ENCODE data around the gene SELENON.

SELENON gene

GRCh38 chr1:25809929-25810328, 9.9 kb downstream of the SELENON start:
- no peak for DNase-seq (ENCODE audit: low spot score)

- no peak for DNase-seq (ENCODE audit: low spot score)
Measured at GRCh38 chr1:25810341-25811299, 10.6 kb downstream of the SELENON start.

GRCh38 chr1:25811384-25812082, 11.5 kb downstream of the SELENON start:
- DNase-seq (ENCODE audit: low spot score): no peak

DNA sequence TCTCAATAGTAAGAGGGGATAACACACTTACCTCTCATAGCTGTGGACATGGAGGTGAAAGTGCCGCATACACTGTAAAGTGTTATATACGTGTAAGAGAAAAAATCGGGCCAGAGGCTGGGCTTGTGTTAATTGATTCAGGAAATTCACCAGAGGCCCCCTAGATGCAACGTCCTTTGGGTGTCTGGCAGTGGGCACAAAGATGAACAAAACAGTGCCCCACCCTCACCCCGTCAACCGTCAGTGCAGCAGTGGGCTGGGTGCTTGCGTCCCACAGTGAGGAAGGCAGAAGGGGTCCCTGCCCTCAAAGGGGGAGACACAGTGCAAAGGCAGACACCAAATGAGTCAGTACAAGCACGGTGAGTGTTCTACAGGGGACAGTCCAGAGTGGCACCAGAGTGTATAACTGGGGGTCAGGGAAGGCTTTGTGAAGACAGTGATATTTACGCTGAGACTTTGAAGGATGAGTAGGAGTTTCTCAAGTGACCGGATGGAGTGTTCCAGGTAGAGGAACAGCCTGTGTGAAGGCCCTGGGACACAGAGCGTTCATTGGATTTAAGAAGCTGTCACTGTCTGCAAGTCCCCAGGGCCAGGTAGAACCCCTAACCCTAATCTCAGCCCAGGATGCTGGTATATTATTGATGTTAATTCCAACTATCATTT, 13.2 kb downstream of the SELENON start:
- DNase-seq (ENCODE audit: low spot score): no peak

DNA sequence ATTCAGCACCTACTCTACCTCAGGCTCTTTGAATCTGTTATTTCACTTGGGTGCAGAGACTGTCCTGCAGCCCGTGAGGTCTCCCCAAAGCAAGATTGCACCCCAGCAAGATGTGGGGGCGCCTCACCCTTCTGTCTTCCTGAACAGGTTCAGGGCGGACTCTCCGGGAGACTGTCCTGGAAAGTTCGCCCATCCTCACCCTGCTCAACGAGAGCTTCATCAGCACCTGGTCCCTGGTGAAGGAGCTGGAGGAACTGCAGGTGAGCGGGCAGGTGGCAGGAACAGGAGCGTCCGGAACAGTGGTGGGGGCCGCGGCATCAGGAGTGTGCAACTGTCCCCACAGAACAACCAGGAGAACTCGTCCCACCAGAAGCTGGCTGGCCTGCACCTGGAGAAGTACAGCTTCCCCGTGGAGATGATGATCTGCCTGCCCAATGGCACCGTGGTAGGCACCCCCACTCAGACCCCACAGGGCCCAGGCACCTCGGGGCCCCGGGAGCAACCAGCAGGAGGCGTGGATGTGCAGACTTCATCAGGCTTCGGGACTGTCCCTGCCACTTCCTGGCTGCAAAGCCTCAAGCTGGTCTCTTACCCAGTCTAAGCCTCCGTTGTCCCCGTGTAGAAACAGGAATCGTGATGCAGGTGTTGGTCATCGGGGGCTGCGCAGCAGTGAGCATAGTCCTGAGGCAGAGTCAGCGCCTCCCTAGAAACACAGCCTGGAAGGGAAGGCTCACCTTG, 13.9 kb downstream of the SELENON start:
- DNase-seq (ENCODE audit: low spot score): no peak

- no peak for DNase-seq (ENCODE audit: low spot score)
Measured at GRCh38 chr1:25814549-25815087, 14.6 kb downstream of the SELENON start.

DNA sequence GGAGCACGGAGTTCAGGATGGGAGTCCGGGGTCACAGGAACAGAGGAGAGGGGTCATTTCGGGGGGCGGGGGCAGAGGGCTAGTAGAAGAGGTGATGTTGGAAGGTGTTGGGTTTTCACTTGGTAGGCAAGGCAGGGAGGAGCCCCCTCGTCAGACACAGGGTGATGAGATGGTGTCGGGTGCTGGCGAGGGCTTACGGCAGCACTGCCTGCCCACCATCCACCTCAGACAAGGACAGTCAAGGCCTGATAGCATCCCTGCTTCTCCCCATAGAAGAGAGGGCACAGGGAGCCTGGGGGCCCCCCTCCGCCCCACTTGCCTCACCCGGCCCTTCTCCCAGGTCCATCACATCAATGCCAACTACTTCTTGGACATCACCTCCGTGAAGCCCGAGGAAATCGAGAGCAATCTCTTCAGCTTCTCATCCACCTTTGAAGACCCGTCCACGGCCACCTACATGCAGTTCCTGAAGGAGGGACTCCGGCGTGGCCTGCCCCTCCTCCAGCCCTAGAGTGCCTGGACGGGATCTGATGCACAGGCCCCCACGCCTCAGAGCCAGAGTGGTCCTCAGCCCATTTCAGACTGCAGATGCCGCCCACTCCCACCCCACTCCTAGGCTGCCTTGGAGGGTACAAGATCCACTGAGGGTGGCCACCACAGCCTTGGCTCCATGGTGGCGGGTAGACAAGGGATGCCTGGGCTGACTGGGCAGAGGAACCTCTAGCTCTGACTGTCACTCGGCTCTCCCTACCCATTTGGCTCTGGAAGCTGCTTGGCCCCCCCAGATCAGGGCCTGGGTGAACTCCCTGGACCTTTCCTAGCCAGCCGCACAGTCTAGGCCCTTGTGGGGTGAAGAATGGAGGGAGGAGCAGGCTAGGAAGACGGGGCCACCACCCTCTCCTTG, 15.5 kb downstream of the SELENON start:
- no peak for DNase-seq (ENCODE audit: low spot score)

DNA sequence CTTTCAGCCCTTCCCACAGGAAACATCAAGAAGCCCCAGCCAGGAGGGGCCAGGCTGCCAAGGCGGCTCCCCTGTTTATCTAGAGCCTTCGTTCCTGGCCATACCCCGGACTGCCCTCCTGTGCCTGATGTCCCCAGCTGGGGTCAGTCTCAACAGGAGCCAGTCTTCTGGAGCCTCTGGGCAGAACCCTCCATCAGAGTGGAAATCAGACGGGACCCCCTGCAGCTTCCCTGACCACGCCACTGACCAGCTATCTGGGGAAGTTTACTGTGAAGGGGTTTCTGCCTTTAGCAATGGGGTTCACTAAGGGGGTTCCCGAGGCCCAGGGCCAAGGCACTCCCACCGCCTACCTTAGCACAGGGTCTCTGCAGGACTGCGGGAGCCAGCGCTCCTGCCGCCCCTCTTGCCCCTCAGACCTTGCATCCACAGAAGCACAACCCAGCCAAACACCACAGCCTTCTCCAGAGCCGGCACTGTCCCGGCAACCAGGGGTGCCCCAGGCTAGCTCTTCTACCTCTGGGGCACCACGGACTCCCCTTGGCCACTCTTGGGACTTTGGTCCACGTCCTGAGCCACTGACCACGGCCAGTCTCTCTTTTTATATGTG, 16.2 kb downstream of the SELENON start:
- DNase-seq (ENCODE audit: low spot score): no peak

GRCh38 chr1:25817840-25818501, 18.0 kb downstream of the SELENON start:
- DNase-seq (ENCODE audit: low spot score): no peak

DNA sequence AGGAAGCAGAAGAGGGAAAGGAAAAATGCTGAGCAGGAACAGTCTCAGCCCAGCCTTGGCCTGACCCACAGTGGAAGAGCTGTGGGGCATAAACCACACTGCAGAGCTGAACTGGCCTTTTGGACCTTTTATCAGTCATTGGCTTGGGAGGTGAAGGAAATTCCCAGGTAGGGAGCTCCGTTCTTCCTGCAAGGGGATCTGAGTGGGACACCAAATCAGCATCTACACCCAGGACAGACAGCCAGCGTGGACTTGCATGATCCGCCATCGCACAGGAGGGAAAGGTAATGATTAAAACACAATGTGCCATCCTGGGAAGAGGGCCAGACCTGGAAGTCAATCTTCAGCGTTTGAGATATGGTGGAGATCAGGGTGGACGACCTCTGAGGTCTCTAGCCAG, 18.6 kb downstream of the SELENON start:
- no peak for DNase-seq (ENCODE audit: low spot score)

GRCh38 chr1:25819491-25820246, 19.7 kb downstream of the SELENON start, which contains the start of gene MTFR1L:
Gene MTFR1L (plus strand): TSS chr1:25819954. CDS start chr1:25823105, 3,151 bp downstream.
- DNase-seq (ENCODE audit: low spot score): peak; percentile 74

GRCh38 chr1:25820247-25821111, 20.5 kb downstream of the SELENON start:
- DNase-seq (ENCODE audit: low spot score): no peak

GRCh38 chr1:25821112-25821476, 21.1 kb downstream of the SELENON start:
- DNase-seq (ENCODE audit: low spot score): no peak

DNA sequence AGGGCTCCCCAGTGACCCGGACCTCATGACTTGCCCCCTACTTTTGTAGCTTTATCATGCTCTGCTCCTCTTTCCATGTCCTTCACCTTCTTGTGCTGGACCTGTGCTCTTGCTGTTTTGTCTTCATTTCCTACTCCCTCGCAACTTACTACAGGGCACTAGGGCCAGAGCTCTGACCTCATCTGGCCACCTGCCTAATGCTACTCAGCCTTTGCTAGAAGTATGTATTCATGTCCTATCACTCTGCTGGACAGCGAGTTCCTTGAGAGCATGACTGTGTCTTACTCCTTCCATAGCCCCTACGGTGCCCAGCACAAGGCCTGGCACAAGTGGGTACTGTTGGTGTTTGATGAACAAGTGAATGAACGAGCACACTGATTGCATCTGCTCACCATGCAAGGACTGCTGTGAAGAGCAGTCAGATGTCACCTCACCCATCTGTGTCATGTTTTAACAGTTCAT, 21.7 kb downstream of the SELENON start:
- no peak for DNase-seq (ENCODE audit: low spot score)

GRCh38 chr1:25825605-25826004, 25.6 kb downstream of the SELENON start:
- peak; percentile 70 for DNase-seq (ENCODE audit: low spot score)

- DNase-seq (ENCODE audit: low spot score): no peak
Measured at GRCh38 chr1:25826571-25826970, 26.6 kb downstream of the SELENON start.

GRCh38 chr1:25828491-25828890, 28.5 kb downstream of the SELENON start:
- no peak for DNase-seq (ENCODE audit: low spot score)

GRCh38 chr1:25829046-25829445, 29.1 kb downstream of the SELENON start:
- DNase-seq (ENCODE audit: low spot score): no peak

All from pons (tissue), 1 donor.